Adrenal gland (tissue), 5 donors: ENCODE results near the gene FOSB.

Source experiments
- CTCF ChIP-seq, 6 experiments: fragments of 450-650 bp in 4 of 6; fragments of 200-600 bp in 2 of 6; sonication (generic) in 1 of 6; IDR thresholded peaks; 1 replicate in 5 of 6; 2 replicates in 1 of 6; pipeline versions ENCODE4 v1.5.1 to v1.8.0; 2016 to 2021; ENCODE audit warnings: antibody characterized with exemption in 6 of 6, mild to moderate bottlenecking in 2 of 6, moderate library complexity in 1 of 6
- POLR2A ChIP-seq, 2 donors: fragments of 450-650 bp; IDR thresholded peaks; one replicate each; pipeline ENCODE4 v1.6.1; 2017; ENCODE audit warnings: antibody characterized with exemption in 2 of 2, mild to moderate bottlenecking in 2 of 2, moderate library complexity in 1 of 2
- donor health status: DM: no; HTN: no; CAD: no.

- TF ChIP-seq POLR2A (IDR thresholded peaks at IDR 0.05) (no peak), CTCF (IDR thresholded peaks at IDR 0.05) (no peak)
These were observed 33.3 kb downstream of the FOSB start for GRCh38 chr19:45500918-45501729.
